Inferior parietal cortex (tissue), 1 donor: ENCODE data around the gene ATP6V1A.

Experiments used
- DNase-seq: peaks from one replicate; pipeline ENCODE4 v3.0.0-alpha.2; 2016; ENCODE audit errors: extremely low spot score

Gene ATP6V1A

GRCh38 chr3:113747283-113748046, 630 bp downstream of the ATP6V1A start:
- DNase-seq = peak; percentile 37

- no peak for DNase-seq
These were observed 4.3 kb downstream of the ATP6V1A start for GRCh38 chr3:113751141-113751540.

GRCh38 chr3:113753376-113753985, 6.6 kb downstream of the ATP6V1A start:
- DNase-seq = no peak

- no peak for DNase-seq
These were observed 7.8 kb downstream of the ATP6V1A start for GRCh38 chr3:113754494-113755159.

GRCh38 chr3:113758389-113759024, 11.7 kb downstream of the ATP6V1A start:
- DNase-seq = no peak

GRCh38 chr3:113764698-113765097, 17.9 kb downstream of the ATP6V1A start:
- DNase-seq = no peak

- DNase-seq = peak; percentile 38
These were observed 22.7 kb downstream of the ATP6V1A start for GRCh38 chr3:113769551-113769950.

- DNase-seq = no peak
These were observed 25.2 kb downstream of the ATP6V1A start for GRCh38 chr3:113771993-113772392.

GRCh38 chr3:113773381-113773780, 26.5 kb downstream of the ATP6V1A start:
- DNase-seq = no peak

- no peak for DNase-seq
These were observed 28.7 kb downstream of the ATP6V1A start for GRCh38 chr3:113775516-113775915.

- no peak for DNase-seq
These were observed 29.7 kb downstream of the ATP6V1A start for GRCh38 chr3:113776564-113776963.

GRCh38 chr3:113783463-113783862, 36.6 kb downstream of the ATP6V1A start:
- no peak for DNase-seq

- DNase-seq = no peak
These were observed 37.1 kb downstream of the ATP6V1A start for GRCh38 chr3:113783980-113784379.

- no peak for DNase-seq
These were observed 44.5 kb downstream of the ATP6V1A start for GRCh38 chr3:113791381-113791780.

GRCh38 chr3:113794526-113794925, 47.7 kb downstream of the ATP6V1A start:
- no peak for DNase-seq

- no peak for DNase-seq
These were observed 48.9 kb downstream of the ATP6V1A start for GRCh38 chr3:113795693-113796092.

GRCh38 chr3:113802795-113803455, 56.1 kb downstream of the ATP6V1A start:
- DNase-seq = no peak

- DNase-seq = no peak
These were observed 57.8 kb downstream of the ATP6V1A start for GRCh38 chr3:113804661-113805060.

GRCh38 chr3:113805249-113805648, 58.4 kb downstream of the ATP6V1A start:
- no peak for DNase-seq

- DNase-seq = no peak
These were observed 66.0 kb downstream of the ATP6V1A start for GRCh38 chr3:113812854-113813253.

GRCh38 chr3:113819866-113820265, 73.0 kb downstream of the ATP6V1A start:
- DNase-seq = no peak

- no peak for DNase-seq
These were observed 78.3 kb downstream of the ATP6V1A start for GRCh38 chr3:113825090-113825489.
